DMS53 treated with DMSO at 0.1 percent for 48 hours (cell line): Measurements from ENCODE around the gene LRRC4.

Source experiments
- DNase-seq: peaks from one replicate; lab custom pipeline; 2025; ENCODE audit not compliant: unreplicated experiment; lab: John Stamatoyannopoulos, UW

Gene LRRC4

GRCh38 chr7:128008141-128008540, 23.1 kb downstream of the LRRC4 start:
- DNase-seq = no peak

- DNase-seq = no peak
Measured at GRCh38 chr7:128007303-128007680, 23.9 kb downstream of the LRRC4 start.

- no peak for DNase-seq
Measured at GRCh38 chr7:128006550-128007302, 24.5 kb downstream of the LRRC4 start.

- DNase-seq = no peak
Measured at GRCh38 chr7:128005759-128006159, 25.5 kb downstream of the LRRC4 start.

- peak; percentile 46 for DNase-seq
Measured at GRCh38 chr7:128005117-128005516, 26.1 kb downstream of the LRRC4 start.

GRCh38 chr7:128004623-128005022, 26.6 kb downstream of the LRRC4 start:
- DNase-seq = no peak

- DNase-seq = no peak
Measured at GRCh38 chr7:128003787-128004186, 27.4 kb downstream of the LRRC4 start.

- no peak for DNase-seq
Measured at GRCh38 chr7:128003167-128003566, 28.1 kb downstream of the LRRC4 start.

GRCh38 chr7:128000854-128001265, 30.4 kb downstream of the LRRC4 start:
- no peak for DNase-seq

GRCh38 chr7:128000048-128000447, 31.2 kb downstream of the LRRC4 start:
- DNase-seq = no peak

GRCh38 chr7:127998671-127999070, 32.6 kb downstream of the LRRC4 start:
- DNase-seq = no peak

GRCh38 chr7:127997226-127997922, 33.9 kb downstream of the LRRC4 start:
- DNase-seq = no peak

- DNase-seq = no peak
Measured at GRCh38 chr7:127996253-127997071, 34.8 kb downstream of the LRRC4 start.

GRCh38 chr7:127995881-127996215, 35.4 kb downstream of the LRRC4 start:
- no peak for DNase-seq

- DNase-seq = no peak
Measured at GRCh38 chr7:127995156-127995880, 35.9 kb downstream of the LRRC4 start.

- DNase-seq = no peak
Measured at GRCh38 chr7:127993987-127994386, 37.2 kb downstream of the LRRC4 start.

GRCh38 chr7:127993317-127993716, 37.9 kb downstream of the LRRC4 start:
- no peak for DNase-seq

GRCh38 chr7:127988751-127989150, 42.5 kb downstream of the LRRC4 start:
- DNase-seq = no peak

- DNase-seq = no peak
Measured at GRCh38 chr7:127986581-127987521, 44.4 kb downstream of the LRRC4 start.

- DNase-seq = peak; percentile 73
Measured at GRCh38 chr7:127983804-127984332, 47.4 kb downstream of the LRRC4 start.
